AG09319 (cell line): ENCODE results near the gene SEC16A.

ENCODE experiments used
- DNase-seq: peaks from one replicate; pipeline ENCODE4 v3.0.0-alpha.2; 2010; ENCODE audit warnings: low read depth; ENCODE audit errors: extremely low read depth
- TF ChIP-seq, protein P1 (sequence below): IDR thresholded peaks from 2 replicates; pipeline ENCODE4 v1.5.1; 2011; ENCODE audit warnings: low read depth, mild to moderate bottlenecking, inconsistent platforms, low read length, moderate library complexity

Gene SEC16A

DNA sequence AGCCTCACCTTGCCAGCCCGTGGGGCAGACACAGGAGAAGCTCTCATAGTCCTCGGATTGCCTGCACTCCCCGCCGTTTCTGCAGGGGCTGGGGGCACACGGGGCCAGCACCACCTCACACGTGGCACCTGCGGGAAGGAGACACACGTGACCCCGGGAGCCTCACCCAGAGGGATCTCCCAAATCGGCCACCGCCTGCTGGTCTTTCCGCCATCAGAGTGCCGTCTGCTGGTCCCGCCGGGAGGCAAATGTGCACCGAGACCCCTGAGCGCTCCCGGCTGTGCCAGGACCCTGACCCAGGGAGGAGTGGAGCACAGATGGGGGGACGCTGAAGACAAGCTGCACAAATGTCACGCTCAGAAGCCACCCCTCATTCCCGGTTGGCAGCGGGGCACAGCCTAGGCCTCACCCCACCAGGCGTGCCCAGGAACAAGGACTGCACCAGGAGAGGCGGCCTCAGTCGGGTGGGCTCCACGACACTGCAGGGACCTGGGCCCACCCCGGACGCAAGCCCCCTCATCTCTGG is 28.4 kb upstream of the SEC16A start:
- TF ChIP-seq, protein P1, sequence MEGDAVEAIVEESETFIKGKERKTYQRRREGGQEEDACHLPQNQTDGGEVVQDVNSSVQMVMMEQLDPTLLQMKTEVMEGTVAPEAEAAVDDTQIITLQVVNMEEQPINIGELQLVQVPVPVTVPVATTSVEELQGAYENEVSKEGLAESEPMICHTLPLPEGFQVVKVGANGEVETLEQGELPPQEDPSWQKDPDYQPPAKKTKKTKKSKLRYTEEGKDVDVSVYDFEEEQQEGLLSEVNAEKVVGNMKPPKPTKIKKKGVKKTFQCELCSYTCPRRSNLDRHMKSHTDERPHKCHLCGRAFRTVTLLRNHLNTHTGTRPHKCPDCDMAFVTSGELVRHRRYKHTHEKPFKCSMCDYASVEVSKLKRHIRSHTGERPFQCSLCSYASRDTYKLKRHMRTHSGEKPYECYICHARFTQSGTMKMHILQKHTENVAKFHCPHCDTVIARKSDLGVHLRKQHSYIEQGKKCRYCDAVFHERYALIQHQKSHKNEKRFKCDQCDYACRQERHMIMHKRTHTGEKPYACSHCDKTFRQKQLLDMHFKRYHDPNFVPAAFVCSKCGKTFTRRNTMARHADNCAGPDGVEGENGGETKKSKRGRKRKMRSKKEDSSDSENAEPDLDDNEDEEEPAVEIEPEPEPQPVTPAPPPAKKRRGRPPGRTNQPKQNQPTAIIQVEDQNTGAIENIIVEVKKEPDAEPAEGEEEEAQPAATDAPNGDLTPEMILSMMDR = no peak
- no peak for DNase-seq

DNA sequence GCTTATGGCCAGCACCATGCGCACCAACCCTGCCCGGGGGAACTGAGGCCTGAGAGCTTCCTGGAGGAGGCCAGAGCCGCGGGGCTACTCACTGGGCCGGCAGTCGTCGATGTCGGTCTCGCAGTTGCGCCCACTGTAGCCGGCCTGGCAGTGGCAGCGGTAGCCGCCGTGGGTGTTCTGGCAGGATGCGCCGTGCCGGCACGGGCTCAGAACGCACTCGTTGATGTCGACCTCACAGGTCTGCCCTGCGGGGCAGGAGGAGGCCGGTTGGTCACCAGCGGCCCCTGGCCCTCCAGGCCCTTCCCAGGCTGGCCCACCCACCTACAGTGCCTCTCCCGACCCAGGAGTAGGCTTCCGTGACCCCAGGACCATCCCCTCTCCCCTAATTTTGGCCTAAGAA is 27.7 kb upstream of the SEC16A start:
- TF ChIP-seq, protein P1 = no peak
- DNase-seq = no peak

DNA sequence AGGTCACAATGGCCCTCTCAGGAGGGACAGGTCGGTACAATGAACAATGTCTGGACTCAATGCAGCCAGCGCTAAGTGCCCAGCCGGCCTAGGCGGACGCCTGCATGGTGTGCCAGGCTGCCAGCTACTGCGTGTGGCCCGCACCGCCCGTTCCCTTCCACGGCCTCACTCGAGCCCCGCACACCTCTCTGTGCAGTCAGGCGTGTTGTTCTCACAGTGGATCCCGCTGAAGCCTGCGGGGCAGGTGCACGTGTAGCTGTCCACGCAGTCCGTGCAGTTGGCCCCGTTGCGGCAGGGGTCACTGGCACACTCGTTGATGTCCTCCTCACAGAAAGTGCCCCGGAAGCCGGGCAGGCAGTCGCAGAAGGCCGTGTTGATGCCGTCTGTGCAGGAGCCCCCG is 26.7 kb upstream of the SEC16A start:
- TF ChIP-seq, protein P1 = no peak
- DNase-seq = no peak

DNA sequence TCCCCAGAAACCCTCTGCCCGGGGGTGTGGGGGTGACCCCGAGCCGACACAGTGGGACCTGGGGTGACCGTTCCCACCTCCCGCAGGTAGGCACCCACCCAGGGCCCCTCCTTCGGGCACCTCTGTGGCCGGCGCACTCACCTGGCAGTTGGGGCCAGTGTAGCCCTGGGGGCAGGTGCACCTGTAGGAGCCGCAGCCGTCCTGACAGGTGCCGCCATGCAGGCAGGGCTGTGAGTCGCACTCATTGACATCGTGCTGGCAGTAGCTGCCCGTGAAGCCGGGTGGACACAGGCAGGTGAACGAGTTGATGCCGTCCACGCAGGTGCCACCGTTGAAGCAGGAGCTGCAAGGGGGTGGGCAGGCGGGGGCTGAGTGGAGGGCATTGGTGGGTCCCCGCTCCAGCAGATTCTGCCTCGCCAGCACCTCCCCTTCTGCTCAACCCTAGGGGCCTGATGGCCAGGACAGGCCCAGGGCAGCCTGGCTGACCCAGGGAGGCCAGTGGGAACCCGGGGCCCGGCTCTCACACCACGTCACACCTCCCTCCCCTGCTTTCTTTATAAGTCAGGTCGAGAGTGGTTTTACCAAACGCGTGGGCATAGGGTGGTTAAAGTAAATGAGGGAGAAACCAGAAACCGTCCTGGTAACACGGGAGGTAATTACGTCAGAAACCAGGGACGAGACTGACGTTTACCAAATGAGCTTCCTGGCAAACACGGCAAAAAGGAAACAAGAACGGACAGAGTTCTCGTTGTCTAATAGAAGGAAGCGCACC is 26.1 kb upstream of the SEC16A start:
- TF ChIP-seq, protein P1 = no peak
- no peak for DNase-seq

DNA sequence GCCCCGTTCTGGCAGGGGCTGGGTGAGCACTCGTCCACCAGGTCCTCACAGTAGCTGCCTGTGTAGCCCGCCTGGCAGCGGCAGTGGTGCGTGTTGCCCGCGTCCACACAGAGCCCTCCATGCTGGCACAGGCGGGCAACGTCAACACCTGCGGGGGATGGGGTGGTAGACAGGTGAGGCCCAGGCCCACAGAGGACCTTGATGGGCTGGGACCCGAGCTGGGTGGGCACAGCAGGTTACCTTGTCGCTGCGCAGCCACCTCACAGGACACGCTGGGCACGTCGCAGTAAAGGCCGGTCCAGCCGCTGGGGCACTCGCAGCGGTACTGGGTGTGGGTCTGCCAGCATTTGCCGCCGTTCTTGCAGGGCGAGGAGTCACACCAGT is 25.1 kb upstream of the SEC16A start:
- TF ChIP-seq, protein P1 = no peak
- no peak for DNase-seq

DNA sequence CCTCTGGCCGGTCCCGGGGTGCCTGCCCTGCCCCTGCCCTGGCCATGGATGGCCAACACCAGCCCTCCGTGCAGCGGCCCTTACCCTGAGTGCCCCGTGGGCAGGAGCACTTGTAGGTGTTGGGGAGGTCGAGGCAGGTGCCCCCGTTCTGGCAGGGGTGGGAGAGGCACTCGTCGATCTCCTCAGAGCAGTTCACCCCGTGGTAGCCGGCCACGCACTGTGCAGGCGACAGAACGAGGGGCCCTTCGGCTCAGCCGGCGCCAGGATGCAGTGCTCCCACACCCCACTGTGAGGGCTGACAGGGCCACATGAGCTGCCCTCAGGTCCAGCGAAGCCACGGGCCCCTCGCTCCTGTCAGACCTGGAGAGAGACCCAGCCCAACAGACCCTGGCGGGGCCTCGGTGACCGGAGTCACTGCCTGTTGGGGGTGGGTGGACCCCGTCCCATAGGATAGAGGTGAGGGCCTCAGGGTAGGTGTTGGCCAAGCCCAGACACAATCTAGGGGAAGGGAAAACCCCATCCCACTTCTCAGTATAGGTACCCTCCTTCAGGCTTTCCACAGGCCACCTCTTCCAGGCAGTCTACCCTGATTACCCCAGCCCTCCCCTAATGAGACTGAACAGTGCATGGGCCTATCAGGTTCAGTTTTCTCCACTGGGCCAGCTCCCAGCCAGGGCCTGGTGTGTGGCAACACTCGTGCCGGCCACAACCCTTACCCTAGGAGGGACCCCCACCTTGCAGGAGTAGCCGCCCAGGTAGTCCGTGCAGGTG is 24.6 kb upstream of the SEC16A start:
- TF ChIP-seq, protein P1 = no peak
- DNase-seq = no peak

DNA sequence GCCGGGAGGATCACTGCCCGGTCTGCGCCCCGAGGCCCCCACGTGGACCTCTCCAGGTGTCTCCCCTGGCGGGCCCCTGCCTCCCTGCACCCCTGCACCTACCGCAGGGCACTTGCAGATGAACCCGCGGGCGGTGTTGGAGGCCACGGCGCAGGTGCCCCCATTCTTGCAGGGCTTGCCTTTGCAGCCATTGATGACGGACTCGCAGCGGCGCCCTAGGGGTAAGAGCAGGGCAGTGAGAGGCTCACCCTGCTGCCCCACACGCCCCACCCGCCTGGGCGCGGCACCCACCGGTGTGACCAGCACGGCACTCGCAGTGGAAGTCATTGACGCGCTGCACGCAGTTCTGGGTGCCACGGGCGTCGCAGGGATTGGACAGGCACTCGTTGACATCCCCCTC is 23.6 kb upstream of the SEC16A start:
- TF ChIP-seq, protein P1 = no peak
- DNase-seq = no peak
